GM18858 (cell line): ENCODE results near the gene CAGE1.

Source experiments
- ATAC-seq: cut with Tn5 transposase; IDR thresholded peaks from one replicate; pipeline ENCODE4 v1.9.1; 2021; ENCODE audit not compliant: unreplicated experiment

The CAGE1 gene

DNA sequence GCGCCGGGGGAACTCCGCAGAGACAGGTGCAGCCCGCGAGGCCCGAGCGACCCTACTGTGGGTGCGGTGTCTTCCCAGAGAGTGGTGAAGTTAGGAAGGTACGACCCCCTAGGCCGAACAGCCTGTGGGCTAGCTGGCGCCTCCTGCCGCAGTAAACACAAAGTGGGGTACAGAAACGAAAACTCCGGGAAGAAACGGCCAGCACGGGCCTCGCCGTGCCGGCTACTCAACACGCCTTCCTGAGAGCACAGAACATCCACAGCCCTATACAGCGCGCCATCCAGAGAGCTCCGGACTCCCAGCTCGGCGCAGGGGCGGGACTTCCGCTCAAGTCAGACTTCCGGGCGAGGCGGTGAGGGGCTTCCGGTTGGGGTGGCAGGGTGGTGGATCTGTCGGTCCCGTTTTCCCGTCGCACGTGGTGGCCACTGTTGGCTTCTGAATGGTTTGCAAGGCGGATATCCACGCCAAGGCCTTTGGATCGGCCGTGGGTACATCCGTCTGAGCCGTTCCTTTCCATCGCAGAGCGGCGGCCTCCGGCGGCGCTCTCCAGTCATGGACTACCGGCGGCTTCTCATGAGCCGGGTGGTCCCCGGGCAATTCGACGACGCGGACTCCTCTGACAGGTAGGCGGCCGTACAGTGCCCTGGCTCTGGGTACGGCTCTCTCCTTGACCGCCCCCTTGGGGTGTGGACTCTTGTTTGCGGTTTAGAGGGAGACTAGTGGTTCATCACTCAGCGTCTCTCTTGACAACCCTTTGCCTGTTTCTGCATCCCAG, at the start of gene CAGE1, which contains the start of gene RIOK1:
CAGE1 (minus strand) TSS at position 292 of the 775 bp plus-strand sequence. CDS start 2,569 bp downstream, outside the sequence.
RIOK1 (plus strand) TSS at position 358 of the 775 bp plus-strand sequence; CDS start at position 553, 195 bp downstream.
- peak; percentile 91 for ATAC-seq

DNA sequence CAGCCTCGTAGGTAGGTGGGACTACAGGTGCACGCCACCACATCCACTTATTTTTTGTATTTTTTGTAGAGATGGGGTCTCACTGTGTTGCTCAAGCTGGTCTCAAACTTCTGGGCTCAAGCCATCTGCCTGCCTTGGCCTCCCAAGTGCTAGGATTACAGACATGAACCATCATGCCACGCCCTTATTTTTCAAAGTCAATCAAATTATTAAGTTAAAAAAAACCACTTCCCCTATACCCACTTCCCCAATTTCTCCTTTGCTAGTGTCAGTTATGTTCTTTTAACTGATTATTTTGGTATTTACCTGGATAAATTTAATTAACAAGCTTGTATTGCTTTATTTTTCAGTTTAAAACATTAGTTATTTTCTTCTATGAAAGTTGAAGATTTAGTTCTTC, 49.7 kb upstream of the CAGE1 start:
- no peak for ATAC-seq

DNA sequence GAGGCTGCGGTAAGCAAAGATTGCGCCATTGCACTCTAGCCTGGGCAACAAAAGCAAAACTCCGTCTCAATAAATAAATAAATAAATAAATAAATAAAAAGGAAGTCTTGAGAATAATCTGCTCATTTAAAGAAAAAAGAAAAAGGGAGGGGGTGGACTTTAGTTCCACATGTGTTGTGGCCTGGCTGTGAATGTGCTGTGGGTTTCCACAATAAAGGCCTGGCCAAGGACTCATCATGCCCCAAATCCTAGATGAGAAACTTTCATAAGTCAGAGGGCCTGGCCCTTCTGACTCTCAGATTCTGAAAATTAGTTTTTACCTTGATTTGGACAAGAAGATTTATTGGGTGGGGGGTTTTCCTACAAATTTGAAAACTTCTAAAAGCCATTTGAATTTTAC, 48.5 kb upstream of the CAGE1 start:
- ATAC-seq: no peak

DNA sequence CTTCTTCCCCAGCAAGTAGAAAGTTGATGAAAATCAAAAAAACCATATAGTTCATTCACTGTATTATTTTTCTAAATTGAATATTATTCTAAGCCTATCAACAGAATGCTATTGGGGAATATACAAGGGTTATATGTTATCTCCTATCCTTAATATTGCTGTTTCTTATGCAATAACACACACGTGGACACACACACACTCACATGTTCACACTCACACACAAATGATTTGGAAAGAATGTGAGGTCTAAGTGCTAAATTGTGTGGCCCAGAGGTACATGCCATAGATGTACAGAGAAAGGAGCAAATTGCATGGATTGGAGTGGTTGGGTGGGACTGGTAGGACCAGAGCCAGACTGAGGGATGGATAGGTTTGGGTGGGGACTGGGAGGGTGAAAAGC, 45.1 kb upstream of the CAGE1 start:
- ATAC-seq: no peak

DNA sequence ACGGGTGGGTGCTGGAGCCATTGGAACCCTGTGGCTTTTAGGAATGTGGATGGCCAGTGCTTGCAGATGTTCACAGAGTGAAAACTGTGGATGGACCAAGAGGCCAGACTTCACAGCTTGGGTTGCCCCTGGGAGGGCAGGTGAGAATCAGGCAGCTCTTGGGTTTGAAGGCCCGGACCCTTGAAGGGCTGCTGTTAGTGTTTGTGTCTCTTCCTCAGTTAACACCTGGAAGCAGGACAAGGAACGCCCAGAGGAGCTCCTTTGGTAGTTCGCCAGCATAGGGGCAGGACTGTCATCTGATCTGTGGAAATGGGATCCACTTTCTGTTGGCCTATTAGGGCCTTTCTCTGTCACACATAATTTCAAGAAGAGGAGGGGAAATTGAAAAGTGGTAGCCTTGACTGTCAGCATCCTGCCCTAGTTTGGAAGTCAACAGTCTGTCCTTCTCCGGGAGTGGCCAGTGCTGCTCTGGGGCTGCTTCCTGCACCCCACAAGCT, 43.6 kb upstream of the CAGE1 start:
- no peak for ATAC-seq

DNA sequence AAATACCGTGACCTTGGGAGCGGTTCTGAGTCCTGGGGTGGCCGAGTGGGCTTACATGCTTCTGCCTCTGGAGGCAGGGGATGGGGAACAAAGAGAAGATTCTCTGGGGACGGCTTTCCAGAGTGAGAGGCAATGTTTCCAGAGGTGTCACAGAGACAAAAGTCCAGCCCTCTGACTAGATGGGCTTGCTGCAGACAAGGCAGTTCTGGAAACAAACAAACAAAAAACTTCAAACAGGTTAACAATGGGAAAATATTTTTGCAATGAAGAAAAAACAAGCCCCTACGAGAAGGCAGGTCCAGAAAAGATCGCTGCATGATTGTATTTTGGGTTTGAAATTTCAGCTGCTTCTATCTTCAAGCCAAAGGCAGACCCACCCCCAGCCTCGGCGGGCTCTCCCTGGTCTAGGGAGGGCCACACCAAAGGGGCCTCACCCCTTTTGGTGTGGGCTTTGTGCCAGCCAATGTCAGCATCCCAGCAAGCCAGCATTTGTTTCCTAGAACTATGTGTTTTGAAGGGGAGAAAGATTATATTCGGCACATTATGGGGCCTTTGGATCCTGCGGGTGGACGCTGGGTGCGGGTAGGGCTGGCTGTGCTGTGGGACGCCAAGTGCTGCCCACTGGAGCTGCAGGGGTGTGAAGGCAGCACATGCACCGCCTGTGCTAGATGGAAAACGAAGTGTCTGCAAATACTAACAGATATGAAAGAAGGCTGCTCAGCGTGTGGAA, 43.0 kb upstream of the CAGE1 start:
- no peak for ATAC-seq

DNA sequence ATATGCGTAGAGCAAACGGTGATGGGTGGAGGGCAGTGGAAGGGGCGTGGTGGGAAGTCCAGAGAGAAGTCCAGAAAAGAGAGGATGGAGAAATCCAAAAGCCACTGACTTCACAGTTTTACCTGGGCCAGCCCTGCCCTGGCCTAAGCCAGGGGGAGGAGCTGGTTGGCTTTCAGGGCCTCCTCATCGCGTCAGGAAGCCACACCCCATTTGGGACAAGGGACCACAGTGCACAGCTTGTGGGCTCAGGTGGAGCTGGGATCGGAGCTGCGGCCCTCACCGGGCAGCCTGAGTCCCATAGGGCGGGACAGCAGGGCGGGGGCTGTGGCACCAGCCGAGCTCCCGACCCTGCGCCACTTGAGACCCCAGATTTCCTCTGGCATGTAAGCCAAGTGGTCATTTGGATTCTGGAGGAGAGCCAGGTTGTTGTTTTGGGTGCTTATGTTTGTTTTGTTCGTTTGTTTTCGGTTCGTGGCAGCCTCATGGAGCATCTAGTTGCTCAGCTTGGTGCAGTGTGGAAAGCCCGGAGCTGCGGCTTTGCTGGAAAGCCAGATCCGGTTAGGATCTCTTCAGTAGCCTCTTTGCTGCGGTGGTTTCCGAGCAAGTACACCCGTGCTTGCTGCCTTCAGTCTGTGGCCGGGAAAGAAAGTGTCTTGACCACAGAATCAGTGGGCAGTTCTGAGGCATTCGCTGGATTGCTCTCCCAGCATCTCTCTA, 42.3 kb upstream of the CAGE1 start:
- no peak for ATAC-seq

DNA sequence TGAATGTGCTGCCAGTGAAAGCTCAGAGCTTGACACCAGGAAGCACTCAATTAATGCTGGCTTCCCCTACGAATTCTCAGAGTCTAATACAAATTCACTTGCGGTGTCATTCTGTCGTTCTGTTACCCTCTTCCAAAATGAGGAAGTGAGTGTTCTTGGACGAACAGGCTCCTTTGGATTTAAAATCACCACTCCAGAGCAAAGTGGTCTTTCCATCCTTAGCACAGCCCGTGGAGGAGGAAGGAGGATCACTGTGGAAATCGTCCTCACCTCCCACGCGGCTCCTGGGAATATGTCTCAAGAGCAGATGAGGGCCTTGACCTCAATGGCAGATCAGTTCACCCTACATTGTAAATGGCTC, 41.8 kb upstream of the CAGE1 start:
- ATAC-seq: no peak

DNA sequence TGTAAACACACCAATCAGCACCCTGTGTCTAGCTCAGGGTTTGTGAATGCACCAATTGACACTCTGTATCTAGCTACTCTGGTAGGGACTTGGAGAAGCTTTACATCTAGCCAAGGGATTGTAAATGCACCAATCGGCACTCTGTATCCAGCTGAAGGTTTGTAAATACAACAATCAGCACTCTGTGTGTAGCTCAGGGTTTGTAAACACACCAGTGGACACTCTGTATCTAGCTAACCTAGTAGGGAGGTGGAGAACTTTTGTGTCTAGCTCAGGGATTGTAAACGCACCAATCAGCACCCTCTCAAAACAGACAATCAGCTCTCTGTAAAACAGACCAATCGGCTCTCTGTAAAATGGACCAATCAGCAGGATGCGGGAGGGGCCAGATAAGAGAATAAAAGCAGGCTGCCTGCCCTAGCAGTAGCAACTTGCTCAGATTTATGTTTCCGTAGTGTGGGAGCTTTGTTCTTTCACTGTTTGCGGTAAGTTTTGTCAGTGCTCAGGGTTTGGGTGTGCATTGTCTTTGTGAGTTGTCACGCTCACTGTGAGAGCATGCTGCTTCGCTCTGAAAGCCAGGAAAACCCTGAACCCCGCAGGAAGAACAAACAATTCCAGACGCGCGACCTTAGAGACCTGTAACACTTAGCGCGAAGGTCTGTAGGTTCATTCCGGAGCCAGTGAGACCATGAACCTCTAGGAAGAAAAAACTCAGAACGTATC, 37.1 kb upstream of the CAGE1 start:
- ATAC-seq: no peak

DNA sequence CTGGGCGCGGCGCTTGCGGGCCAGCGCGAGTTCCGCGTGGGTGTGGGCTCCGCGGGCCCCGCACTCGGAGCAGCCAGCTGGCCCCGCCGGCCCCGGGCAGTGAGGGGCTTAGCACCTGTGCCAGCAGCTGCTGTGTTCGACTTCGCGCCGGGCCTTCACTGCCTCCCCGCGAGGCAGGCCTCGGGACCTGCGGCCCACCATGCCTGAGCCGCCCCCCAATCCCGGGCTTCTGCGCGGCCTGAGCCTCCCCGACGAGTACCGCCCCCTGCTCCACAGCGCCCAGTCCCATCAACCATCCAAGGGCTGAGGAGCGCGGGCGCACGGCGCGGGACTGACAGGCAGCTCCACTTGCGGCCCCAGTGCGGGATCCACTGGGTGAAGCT, 36.3 kb upstream of the CAGE1 start:
- ATAC-seq: no peak

DNA sequence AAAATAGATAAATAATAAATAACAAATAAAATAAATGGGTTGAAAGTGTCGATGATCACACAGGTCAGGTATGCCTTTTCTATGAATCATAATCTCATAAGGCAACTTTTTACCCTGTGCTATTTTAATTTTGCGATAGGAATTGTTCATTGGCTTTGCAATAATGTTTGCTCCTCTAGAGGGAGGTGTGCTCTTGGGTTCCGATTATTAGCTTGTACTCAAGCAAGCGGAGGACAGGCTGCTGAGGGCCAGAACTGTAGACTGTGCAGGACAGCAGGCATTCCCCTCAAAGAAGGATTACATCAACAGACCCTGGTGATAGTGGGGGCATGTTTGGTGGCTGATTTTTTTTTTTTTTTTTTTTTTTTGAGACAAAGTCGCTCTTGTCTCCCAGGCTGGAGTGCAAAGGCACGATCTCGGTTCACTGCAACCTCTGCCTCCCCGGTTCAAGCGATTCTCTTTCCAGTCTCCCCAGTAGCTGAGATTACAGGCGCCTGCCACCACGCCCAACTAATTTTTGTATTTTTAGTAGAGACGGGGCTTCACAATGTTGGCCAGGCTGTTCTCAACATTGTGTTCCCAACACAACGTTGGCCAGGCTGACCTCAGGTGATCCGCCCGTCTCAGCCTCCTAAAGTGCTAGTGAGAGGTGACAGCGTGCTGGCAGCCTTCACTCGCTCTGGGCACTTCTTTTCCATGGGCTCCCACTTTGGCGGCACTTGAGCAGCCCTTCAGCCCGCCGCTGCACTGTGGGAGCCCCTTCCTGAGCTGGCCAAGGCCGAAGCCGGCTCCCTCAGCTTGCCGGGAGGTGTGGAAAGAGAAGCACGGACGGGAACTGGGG, 35.6 kb upstream of the CAGE1 start:
- no peak for ATAC-seq

DNA sequence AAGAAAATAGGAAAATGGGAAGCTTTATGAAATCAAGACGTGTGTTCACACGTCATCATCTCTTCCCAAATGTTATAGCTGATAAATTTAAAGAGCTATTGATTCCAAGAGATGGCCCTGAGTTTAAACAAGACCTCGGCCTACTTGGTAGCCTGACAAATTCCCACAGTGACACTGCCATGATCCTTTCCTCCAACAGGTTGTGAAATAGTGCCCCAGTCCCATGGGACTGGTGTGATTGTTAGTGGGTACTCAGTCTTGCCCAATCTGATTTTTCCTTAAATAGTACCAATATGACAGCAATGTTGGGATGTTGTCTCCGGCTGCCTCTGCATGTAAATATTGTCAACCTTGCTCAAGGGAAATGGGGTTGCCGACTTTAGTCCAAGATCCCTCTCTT, 34.5 kb upstream of the CAGE1 start:
- no peak for ATAC-seq

DNA sequence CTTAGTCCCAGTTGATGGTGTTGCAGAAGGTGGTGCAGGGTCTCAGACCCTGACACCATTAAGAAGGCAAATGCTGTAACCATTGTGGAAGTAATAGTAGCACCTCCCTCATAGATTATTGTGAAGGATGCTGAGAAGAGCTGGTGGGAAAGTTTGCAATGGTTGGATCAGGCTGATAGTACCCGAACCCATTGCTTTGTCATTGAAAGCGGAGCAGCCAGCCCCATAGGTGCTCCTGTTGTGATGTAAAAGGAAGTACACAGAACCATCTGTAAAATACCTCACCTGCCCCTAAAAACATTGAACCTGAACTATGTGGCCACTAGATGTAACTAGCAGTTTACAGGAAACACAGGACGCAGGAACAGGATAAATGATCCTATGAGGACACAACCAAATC, 31.5 kb upstream of the CAGE1 start:
- no peak for ATAC-seq

DNA sequence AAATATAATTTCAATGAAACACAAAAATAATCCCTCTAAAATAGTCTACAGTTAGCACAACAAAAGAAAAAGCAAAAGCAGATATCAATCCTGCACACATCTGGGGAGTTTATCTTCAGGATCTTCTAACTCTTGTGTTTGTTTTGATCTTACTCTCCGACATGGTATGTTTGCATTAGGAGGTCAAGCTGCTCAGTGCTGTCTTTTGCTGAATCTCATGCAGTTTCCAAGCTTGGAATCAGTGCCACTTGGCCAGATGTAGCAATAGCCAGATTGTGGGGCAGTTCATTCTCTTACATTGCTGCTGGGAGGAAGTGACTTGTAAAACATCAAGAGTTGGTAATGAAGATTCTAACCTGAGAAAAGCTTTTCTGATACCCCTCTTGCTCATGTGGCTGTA, 29.5 kb upstream of the CAGE1 start:
- no peak for ATAC-seq

DNA sequence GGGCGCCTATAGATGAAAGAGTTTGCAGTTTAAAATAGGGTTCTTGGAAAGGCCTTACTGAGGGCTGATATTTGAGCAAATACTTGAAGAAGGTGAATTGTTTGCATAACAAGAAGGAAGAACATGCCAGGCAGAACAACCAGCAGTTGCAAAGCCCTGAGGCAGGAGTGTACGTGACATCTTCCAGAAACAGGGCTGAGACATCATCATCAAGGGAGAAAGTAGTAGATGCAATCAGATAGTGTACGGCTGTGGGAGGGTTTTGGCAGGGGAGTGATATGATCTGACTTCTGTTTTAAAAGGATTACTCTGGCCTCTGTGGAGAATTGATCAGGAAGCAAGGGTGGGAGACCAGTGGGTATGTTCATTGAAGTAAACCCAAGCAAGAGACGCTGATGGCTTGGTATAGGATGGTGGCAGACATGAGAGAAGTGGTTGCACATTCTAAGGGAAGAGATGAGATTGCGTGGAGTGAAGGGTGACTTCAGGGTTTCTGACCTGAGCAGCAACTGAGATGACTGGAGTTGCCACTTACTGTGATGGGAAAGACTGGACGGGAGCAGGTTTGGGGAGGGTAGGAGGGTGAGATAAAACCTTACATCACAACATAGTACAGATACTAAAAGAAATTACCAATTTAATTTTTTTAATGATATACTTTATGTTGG, 28.8 kb upstream of the CAGE1 start:
- ATAC-seq: no peak

DNA sequence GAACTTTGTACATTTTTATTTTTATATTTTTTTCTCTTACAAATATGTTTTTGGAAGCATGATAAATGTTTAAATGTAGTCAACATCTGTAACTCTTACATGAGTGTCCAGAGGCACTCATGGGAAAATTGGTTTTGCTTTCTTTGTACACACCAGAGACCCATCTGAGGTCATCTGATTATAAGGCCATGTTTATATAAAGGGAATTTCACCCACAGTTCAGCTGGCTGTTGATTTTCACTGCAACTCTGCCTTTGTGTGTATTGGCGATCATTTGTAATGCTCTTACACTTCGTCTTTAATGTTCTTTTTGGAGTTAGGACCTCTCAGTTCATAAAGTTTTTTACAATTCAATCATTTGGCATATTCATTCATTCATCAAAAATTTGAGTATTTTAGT, 28.1 kb upstream of the CAGE1 start:
- no peak for ATAC-seq

DNA sequence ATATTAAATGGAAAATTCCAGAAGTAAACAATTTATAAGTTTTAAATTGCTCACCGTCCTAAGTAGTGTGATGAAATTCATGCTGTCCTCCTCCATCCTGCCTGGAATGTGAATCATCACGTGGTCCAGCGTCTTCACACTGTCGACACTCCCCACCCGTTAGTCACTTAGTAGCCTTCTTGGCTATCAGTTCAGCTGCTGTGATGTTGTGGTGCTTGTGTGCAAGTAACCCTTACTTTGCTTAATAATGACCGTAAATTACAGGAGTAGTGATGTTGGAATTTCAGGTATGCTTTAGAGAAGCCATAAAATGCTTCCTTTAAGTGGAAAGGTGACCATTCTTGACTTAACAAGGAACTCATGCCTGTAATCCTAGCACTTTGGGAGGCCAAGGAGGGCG, 25.3 kb upstream of the CAGE1 start:
- no peak for ATAC-seq

DNA sequence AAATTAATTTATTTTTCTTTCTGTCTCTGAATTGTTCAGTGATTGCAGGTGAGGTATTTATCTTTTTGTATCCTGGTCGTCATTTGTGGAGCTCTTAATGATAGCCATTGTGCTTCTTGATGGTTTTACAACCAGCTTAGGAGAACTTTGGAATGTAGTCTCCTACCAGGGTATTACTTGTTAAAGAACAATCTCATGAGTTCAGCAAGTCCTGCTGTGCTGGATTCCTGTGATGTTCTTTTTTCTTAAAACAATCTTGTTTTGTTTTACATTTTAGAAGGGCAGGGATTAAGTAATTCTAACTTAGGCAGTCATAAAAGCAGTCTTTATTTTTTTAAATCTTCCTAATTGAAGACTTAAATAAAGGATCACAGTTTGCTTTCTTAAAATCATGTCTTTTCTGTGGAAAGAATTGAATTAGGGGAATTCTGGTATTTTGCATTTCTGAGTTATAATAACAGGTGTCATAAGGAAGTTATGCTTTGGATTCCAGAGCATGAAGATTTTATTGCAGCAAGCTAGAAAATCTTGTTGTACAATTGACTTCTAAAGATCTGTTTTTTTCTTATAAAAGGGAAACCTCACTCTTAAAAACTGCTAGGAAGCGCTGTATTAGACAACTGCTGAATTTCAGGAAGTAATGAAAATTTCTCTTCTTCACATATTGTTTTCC, 23.7 kb upstream of the CAGE1 start:
- no peak for ATAC-seq

DNA sequence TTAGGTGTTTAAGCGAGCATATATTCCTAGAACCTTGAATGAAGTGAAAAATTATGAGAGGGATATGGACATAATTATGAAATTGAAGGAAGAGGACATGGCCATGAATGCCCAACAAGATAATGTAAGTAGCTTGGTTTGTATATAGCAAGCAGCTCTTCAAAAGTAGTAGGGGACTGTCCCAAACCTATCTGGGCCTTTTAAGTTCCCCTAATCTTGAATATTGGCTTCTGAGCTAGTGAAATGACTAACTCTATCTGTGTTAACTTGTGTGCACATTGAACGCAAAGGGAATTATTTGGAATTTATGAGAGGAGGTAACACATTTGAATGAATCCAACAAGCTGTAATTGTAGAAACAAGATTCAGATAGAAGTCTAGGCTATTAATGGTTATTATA, 21.8 kb upstream of the CAGE1 start:
- no peak for ATAC-seq
